ENCODE measurements around the gene EDEM1.

Gene EDEM1

DNA sequence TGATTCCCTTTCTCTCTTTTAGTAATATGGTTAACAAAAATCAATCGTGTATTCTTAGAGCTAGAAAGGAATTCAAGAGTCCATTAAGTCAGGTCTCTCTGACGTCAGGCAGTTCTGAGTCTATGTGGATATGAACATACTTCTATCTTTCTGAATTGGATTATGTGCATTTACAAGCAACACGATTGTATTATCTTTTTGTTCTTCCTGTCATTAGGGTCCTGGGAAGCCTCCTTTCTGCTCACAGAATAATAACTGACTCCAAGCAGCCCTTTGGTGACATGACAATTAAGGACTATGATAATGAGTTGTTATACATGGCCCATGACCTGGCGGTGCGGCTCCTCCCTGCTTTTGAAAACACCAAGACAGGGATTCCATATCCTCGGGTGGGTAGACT lies 14.0 kb downstream of the EDEM1 start:
- no peak for DNase-seq

DNA sequence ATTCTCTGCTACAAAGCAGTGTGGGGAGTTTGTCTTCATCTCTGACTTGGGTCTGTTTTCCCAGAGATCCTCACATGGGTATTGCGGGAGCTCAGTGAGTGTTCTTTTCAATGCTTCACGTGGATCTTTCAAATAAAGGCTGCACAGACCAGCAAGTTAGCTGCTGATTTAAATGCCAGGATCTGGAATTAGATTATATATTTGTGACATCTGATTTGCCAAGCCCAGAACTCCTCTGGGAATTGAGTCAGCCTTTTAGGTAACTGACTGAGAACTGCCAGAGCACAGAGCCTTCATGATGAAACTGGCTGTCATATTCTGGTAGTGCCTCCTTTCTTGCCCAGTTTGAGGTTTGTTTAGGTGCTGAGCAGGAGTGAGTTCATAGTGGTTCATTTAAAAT lies 14.7 kb downstream of the EDEM1 start:
- no peak for DNase-seq

DNA sequence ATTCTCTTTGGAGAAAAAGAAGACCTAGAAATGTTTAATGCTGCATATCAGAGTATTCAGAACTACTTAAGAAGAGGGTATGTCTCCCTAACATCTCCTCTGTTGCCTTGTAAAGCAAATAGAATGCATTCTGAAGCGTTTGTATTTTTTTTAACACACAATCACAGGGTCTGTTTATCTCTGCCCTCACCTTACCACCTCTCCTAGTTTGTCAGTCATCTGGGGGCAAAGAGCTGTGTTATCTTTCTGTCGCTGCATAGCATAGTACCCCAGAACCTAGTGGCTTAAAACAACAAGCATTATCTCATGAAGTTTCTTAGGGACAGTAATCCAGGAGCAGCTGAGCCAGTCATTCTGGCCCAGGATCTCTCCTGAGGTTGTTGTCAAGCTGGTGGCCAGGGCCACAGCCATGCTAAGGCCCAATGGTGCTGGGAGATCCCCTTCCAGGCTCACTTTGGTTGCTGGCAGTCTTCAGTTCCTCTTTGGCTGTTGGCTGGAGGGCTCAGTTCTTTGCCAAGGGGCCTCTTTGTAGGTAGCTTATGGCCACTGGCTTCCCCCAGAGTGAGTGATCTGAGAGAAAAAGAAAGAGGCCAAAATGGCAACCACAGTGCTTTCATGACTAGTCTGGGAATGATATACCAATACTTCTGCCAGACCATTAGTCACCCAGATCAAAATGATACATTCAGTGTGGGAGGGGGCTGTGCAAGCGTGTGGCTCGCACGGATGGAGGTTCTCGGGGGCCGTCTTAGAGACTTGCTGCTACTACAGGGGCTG lies 17.8 kb downstream of the EDEM1 start:
- DNase-seq = peak; percentile 34

DNA sequence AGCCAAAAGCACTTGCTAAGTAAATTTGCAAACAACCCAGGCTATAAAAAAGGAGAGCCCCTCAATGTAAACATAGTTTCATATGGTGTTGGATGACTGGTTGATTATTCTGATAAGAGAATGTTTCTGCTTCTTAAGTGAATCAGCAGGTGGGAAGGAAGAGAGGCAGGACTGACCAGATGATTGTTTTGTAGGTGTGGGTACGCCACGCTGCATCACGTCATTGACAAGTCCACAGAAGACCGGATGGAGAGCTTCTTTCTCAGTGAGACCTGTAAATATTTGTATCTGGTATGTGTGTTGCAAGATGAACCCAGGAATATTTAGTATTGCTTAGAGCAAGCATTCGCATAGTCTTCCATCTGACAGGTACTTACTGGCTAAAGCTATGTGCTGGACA lies 23.4 kb downstream of the EDEM1 start:
- no peak for DNase-seq

- no peak for DNase-seq
Measured at GRCh38 chr3:5212628-5213573, 25.4 kb downstream of the EDEM1 start.

DNA sequence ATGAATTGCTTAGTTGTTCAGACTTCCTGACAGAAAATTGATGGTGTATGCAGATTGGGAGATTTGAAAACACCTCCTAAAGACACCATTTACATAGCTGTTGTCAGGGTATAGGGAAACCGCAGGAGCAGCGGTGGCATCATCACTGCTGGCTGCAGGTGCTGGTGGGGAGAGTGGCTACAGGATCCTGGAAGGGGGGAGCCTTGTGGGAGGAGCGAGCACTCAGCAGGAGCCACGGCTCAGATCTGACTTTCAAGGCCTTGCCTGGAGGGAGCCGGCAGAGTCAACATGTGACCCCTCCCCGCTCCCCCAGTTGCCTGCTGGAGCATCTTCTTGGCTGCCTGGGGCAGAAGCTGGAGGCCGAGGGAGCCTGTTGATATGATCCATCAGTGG lies 26.1 kb downstream of the EDEM1 start:
- no peak for DNase-seq

GRCh38 chr3:5214352-5214751 lies 26.8 kb downstream of the EDEM1 start:
- no peak for DNase-seq

DNA sequence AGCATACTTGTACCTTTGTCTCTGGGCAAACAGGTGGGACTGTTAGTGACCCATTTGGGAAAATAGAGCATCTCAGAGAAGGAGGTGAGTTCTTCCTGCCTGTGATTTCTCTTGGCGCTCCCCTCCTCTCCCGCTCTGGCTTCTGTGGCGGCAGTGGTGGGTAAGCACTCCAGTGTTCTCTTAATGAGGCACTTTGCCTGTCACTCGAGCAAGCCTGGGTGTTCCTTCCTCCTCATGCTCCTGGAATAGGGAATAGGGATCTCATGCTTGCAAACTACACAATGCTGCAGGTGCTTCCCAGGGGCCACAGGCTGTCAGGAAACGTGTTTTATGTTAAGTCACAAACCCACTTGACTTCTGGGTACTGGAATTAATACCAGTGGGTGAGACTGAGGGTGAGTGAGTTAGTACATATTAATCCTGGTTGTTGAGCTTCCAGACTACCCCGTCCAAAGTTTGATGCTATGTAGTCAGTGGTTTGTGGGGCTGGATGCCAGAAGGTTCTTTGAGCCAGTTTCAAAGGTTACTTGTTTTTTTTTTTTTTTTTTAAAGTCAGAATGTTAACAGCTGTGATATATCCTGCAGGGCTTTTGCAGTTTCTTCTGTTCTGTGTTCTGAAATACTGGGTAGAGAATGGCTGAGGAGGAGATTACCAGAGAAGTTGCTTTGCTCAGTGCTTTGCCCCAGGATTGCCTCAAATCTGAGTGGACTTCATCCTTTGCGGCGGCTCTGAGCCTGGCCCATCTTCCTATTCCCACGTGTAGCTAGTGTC lies 30.5 kb downstream of the EDEM1 start:
- DNase-seq = no peak

DNA sequence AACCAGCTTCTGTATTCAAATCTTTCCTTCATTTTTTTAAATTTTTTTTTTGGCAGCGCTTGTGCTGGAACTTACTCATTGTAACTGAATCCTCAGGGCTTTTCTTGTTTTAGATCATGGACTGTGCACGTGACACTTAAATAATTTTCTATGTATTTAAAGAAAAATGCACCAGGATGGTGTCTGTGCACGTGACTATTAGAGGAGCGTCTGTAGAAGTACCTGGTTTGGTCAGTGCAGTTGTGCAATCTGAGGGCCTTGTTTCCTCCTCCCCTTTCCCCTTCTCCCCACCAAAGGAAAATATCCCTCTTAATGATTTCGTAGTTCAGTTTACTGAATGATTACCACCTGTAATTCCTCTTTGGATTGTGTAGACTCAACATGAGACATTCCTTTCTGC lies 31.3 kb downstream of the EDEM1 start:
- DNase-seq = no peak

DNA sequence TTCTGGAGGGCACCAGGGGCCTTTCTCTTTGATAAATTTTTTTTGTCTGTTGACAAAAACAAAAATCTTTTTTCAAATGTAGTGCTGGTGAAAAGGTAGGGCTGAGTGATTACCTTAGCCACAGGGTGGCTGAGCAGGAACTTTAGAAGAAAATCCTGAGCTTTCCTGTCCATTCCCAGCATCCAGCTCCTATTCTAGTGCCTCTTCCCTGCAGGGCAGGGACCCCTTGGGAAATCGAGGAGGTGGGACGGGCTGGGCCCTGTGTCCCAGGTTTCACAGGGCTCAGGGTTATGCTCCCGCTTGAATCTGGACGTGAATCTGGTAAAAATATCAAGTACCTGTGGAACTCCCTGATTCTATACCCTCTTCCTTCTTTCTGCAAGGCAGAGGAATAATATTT lies 31.7 kb downstream of the EDEM1 start:
- DNase-seq = no peak

DNA sequence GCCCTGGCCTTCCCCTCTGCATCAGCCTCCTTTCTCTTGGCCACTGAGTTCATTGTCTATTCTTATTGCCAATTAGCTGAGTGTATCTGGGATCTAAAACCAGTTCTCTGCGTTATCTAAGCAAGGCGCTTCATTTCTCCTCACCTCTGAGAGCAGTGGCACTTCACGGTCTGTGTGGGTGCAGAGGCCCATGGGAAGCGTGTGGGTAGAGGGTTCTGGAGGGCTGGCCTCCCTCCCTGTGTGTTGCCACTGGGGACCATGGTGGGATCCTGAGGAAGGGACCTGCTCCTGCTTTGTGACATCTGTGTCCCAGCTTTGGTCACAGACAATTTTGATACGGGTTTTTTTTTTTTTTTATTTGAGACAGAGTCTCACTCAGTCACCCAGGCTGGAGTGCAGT lies 32.7 kb downstream of the EDEM1 start:
- DNase-seq = no peak

GRCh38 chr3:5220667-5221431 lies 33.3 kb downstream of the EDEM1 start:
- DNase-seq = no peak

DNA sequence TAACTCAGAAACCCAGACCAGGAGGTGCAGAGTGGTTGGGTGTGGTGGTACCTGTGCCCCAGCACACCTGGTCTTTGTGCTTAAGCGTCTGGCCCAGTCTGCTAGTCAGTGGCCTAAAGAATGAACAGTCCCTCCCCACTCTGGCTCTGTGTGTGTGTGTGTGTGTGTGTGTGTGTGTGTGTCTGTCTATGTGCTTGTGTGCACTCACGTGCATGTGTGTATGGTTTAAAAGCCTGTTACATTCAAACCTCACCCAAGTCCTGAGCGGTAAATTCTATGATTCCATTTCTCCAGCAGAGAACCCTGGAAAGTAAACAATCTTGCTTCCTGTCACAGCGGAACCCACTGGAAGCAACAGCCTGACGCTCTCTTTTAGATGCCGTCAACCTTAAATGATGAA lies 34.2 kb downstream of the EDEM1 start:
- no peak for DNase-seq

DNA sequence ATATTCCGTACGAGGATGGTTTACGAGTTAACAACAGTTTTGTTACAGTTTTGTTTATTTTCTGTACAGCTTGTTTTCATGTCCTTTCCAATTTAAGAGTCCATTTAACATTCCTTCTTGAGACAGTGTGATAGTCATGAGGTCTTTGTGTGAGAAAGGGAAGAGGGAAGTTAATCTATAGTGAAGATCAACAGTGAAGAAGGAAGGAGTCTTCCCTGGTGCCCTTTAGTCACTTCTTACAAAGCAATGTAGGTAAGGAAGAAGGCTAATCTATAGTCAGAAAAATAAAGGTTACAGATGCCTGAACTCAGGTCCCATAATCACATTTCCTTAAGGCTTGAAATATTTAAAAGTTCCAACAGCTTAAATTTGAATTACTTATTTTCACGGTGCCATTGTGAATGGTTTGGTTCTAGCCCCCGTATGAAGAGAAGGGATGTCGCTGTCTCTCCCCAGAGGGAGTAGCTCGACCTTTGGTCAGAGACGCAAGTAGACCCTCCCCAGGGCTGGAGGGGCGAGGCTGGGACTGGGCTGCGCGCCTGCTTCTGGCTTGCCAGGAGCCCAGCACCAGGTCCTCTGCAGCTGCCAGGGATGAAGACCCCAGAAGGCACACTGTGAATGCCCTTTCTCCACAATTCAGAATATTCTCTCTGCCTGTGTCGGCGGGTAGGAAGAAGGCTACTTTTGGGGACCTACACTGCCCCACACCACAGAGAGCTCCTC lies 34.9 kb downstream of the EDEM1 start:
- no peak for DNase-seq

DNA sequence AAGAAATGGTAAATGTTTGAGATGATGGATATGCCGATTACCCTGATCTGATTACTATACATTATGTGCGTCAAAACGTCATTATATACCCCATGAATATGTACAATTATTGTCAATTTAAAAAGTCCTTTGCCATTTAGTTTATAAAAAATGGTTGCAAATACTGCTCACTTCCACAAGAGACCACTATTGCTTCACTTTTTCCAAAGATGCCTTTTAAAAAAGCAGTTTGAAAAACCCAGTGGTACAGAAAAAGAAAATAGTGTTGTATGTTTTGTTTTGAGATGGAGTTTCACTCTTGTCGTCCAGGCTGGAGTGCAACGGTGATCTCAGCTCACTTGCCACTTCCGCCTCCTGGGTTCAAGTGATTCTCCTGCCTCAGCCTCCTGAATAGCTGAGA lies 39.3 kb downstream of the EDEM1 start:
- DNase-seq = no peak

DNA sequence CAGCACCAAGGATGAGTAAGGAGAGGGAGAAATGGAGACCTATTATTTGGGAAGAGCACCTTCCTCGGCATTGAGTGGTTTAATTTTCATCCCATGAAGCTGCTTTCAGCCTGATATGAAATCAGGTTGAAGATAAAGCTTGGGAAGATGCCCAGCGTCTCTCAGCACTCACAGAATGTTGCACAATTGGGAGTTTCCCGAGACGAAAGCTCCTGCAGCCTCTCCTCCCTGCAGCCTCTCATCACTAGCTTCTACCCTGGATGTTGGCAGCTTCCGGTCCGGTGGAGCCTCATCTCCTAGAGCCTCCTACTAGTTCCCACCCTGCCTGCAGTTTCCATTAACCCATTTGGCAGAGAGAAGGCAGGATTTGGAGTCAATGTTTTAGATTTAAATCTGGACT lies 40.3 kb downstream of the EDEM1 start:
- DNase-seq = no peak

- no peak for DNase-seq
Measured at GRCh38 chr3:5229414-5229813, 41.9 kb downstream of the EDEM1 start.

DNA sequence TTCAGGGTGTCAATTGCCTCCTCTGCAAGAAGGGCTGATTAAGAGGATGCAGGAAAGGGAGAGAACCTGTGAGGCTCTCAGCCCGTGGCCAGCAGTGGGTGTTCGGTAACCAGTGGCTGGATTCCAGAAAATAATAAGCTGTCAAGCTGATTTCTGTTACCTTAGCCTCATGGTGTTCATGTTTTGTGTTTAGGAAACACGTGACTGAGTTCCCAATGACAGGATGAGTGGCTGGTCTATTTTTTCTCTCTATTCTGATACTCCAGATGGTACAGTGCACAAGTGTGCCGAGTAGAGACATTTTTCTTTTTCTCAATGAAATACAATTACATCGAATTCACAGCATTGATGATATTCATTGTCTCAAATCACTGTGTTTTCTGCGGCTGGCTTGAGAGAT lies 43.6 kb downstream of the EDEM1 start:
- DNase-seq = no peak

- DNase-seq = no peak
Measured at GRCh38 chr3:5231487-5231886, 44.0 kb downstream of the EDEM1 start.

DNA sequence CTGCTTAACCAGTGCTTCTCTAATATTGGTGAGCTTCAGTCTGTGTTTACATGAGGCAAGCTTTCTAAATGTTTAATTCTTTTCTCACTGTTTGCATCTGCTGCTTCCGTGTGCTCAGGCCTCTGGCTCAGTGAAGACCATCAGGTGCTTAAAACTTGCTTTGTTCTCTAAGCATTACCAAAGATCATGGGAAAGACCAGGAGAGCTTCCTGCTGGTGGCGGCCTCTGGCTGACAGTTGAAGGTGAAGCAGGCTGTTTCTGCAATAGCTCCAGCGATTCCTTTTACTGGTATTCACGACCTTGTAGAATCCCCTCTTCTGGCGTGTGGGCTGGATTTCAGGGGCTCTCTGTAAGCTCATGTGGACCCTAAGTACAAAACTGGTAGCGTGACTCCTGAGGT lies 45.1 kb downstream of the EDEM1 start:
- DNase-seq = no peak

- DNase-seq = no peak
Measured at GRCh38 chr3:5233026-5233425, 45.5 kb downstream of the EDEM1 start.

GRCh38 chr3:5235655-5236054 lies 48.1 kb downstream of the EDEM1 start:
- DNase-seq = no peak

All from CD4-positive, alpha-beta T cell treated with Interferon gamma for 1 hour (primary cell).